Germinal center (tissue), 1 donor: ENCODE data around the gene DNAJC10.
"Not testable (repeated sequence)": the region's sequence is repeated elsewhere in the genome, so short reads cannot be mapped to it uniquely, and the experiment has no call there.

Experiments used
- DNase-seq: peaks from one replicate; pipeline ENCODE4 v3.0.0; 2012; ENCODE audit warnings: mixed read lengths, low spot score

The DNAJC10 gene, protein sequence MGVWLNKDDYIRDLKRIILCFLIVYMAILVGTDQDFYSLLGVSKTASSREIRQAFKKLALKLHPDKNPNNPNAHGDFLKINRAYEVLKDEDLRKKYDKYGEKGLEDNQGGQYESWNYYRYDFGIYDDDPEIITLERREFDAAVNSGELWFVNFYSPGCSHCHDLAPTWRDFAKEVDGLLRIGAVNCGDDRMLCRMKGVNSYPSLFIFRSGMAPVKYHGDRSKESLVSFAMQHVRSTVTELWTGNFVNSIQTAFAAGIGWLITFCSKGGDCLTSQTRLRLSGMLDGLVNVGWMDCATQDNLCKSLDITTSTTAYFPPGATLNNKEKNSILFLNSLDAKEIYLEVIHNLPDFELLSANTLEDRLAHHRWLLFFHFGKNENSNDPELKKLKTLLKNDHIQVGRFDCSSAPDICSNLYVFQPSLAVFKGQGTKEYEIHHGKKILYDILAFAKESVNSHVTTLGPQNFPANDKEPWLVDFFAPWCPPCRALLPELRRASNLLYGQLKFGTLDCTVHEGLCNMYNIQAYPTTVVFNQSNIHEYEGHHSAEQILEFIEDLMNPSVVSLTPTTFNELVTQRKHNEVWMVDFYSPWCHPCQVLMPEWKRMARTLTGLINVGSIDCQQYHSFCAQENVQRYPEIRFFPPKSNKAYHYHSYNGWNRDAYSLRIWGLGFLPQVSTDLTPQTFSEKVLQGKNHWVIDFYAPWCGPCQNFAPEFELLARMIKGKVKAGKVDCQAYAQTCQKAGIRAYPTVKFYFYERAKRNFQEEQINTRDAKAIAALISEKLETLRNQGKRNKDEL

GRCh38 chr2:182715892-182716649 is at the start of gene DNAJC10:
Gene DNAJC10 (plus strand): TSS chr2:182716257. CDS start chr2:182718087, 1,830 bp downstream.
- DNase-seq: peak; percentile 87

DNA sequence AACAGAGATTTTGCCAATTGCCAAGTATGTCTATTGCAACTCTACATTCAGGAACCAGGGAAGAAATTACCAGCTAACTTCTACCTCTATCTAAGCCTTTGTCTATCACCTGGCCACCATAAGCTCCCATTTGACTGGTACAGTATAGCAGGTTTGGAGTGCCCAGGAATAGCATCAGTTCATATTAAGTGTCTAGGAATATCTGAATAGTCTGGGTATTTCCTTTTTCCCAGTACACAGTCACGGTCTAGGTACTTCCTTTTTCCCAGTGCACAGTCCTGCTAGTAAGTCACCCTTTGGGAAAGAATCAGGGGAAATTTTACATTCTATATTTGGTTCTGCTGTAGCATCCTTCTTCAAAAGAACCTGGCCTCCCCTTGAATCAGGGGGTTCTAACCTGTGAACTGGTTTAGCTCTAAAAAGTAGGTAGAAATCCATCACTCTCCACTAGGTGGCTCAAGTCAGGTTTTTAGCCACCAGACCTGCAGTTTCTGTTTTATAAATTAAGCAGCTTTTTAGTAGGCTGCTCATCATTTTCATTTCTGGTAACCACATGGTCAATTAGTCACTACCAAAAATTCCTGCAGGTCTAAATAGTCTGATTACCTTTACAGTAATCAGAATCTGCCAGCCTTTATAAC is 49.3 kb upstream of the DNAJC10 start:
- DNase-seq: peak; percentile 33

GRCh38 chr2:182667315-182667695 is 48.8 kb upstream of the DNAJC10 start:
- DNase-seq: no peak

- DNase-seq: no peak
Observed at GRCh38 chr2:182668671-182669070, 47.4 kb upstream of the DNAJC10 start.

GRCh38 chr2:182672466-182673165 is 43.4 kb upstream of the DNAJC10 start:
- DNase-seq: no peak

- no peak for DNase-seq
Observed at GRCh38 chr2:182680837-182681236, 35.2 kb upstream of the DNAJC10 start.

GRCh38 chr2:182682210-182682609 is 33.8 kb upstream of the DNAJC10 start:
- DNase-seq: no peak

GRCh38 chr2:182685559-182685958 is 30.5 kb upstream of the DNAJC10 start:
- DNase-seq: no peak

- DNase-seq: not testable (repeated sequence)
Observed at GRCh38 chr2:182686763-182687162, 29.3 kb upstream of the DNAJC10 start.

- DNase-seq: no peak
Observed at GRCh38 chr2:182694189-182694588, 21.9 kb upstream of the DNAJC10 start.

DNA sequence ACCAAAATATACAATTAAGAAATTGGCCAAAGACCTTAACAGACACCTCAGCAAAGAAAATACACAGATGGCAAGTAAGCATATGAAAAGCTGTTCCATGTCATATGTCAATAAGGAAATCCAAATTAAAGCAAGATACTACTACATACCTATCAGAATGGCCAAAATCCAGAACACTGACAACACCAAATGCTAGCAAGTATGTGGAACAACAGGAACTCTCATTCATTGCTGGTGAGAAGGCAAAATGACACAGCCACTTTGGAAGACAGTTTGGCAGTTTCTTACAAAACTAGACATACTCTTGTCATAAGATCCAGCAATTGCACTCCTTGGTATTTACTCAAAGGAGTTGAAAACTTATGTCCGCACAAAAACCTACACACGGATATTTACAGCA is 20.3 kb upstream of the DNAJC10 start:
- no peak for DNase-seq

DNA sequence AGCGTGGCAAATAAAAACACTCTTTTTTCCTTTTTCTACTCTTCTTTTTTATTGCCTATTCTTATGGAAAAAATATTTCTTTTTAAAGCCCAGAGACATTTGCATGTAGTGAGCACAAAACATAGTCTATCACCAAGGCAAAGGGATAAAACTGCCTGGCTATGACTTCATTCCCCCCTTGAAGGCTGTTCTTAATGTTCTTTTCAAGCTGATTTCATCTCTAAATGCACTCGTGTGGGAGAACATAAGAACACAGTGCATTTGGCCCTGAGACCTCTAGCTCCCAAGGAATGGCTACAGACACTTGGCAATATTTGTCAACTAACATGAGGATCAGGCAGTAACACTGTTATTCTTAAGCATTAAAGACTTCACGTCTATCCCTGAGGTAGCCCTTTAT is 17.4 kb upstream of the DNAJC10 start:
- no peak for DNase-seq

DNA sequence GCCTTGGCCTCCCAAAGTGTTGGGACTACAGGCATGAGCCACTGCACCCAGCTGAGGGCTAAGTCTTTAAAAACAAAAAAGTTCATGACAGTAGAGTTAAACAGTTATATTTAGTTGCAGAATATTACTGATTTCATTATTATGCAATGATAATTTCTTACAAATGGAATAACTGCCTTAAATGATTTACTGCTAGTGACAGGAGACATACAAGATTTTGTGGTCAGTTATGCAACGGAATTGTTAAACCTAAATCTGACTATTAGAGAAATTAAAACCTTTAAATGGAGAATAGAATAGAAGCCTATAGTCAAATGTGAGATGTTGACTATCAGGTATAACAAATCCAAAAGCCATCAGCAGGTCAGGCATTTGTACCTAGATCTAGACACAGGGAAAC is 10.3 kb upstream of the DNAJC10 start:
- no peak for DNase-seq

- no peak for DNase-seq
Observed at GRCh38 chr2:182706751-182707150, 9.3 kb upstream of the DNAJC10 start.

- DNase-seq: peak; percentile 13
Observed at GRCh38 chr2:182713601-182714000, 2.5 kb upstream of the DNAJC10 start.

DNA sequence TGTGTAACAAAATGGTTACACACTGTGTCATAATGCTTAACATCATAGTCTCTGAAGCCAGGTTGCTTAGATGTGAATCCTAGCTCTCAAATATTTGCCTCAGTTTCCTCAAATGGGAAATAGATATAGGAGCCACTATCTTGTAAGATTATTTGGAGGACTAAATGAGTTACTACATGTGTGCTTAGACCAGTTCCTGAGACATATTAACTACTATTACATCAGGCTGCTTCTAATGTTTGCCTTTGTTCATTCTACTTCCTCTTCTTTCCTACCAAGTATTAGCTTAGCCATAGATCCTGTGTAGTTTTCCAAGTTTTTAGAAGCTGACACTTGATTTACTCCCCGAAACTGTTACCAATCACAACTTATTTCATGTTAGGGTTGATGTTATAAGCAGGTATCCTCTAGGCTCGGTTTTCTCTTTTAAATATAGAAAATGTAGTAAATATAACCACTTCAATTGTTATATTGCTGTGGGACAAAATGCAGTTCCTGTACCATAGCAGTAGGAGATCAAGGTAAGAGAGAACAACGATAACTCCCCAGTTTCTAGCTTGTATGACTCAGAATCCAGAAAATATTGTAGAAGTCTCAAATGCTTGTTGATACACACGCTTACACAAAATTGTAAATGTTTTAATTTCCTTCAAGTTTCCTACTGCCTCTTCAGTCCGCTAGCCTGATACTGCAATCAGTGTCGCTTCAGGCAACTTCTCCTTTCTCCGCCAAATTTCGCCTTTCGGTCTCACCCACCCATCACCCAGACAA is 751 bp upstream of the DNAJC10 start:
- no peak for DNase-seq

GRCh38 chr2:182716650-182716979 is 558 bp downstream of the DNAJC10 start:
- no peak for DNase-seq

DNA sequence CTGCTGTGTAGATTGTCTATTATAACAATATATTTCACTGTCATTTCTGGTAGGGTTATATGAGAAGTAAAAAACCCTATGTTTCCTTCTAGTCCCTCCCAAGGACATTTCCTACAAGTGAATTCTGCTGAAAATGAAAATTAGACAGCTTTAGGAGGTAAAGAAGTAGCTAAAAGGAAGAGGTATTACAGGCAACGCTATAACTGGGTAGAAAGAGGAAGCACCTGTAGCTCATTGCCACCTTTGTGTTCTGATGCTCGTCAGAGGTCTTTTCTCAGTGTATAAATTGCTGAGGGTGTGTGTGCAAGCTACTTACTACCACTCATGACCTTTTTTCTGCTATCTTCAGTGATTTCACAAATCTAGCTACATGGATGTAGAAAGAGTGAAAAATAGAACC is 1.4 kb downstream of the DNAJC10 start:
- DNase-seq: peak; percentile 69

- peak; percentile 44 for DNase-seq
Observed at GRCh38 chr2:182717816-182718215, 1.8 kb downstream of the DNAJC10 start.

DNA sequence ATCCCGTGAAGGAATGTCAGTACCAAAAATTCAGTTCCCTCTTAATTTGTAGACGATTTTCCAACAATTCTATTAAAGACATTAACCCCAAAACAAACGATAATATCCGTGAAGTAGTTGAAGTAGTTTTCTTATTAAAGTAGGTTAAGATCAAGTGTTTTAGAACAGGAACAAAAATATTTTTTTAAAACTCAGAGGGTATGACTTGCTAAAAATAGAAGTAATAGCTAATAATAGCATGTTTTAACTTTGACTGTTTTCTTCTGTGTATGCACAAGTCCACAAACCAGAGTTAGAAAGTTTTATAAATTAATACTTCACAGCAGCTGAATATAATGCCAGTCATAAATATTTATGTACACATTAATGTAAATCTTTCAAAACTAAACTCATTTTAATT is 2.4 kb downstream of the DNAJC10 start:
- DNase-seq: no peak

DNA sequence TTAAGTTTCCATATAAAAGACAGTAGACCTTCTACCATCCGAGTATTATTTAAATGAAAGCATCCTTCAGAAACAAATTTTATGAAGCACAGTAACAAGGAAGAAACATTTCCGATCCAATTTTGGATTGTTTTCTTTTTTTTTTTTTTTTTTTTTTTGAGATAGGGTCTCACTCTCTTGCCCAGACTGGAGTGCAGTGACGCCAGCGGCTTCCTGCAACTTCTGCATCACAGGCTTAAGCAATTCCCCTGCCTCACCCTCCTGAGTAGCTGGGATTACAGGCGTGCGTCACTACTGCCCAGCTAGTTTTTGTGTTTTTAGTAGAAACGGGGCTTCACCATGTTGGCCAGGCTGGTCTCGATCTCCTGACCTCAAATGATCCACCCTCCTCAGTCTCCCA is 3.1 kb downstream of the DNAJC10 start:
- DNase-seq: not testable (repeated sequence)
